ENCODE data around the gene TRIP11.

DNA sequence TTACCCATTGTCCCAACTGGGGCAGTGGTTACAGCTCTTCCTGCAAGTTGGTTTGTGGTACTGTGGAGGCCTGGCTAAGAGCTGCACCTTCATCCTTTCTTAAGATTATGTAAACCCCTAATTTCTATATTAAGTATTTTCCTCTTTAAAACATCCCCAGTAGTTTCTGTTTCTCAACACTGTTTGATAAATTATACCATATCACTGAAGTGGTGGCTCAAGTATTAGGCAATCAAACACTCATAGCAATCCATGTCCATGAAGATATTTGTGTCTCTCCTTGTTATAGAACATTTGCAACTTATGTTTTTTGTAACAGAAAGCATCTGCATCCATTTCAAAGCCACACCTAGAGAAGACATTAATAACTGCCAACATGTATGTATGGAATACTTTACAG, 34.7 kb upstream of the TRIP11 start:
- TF ChIP-seq EZH2phosphoT487 (IDR thresholded peaks at IDR 0.05; ENCODE audit: low read depth, severe bottlenecking, unreplicated experiment) (no peak), EZH2 (IDR thresholded peaks at IDR 0.05; ENCODE audit: borderline replicate concordance) (no peak)

All from hepatocyte (in vitro differentiated cells).